Left forelimb (tissue), 1 donor: ENCODE data around the gene DHRS11.
A peak's percentile ranks its signal among the peaks of the same experiment; 100 is the strongest.

Source experiments
- DNase-seq: peaks from one replicate; pipeline ENCODE4 v3.0.0-alpha.2; 2018; ENCODE audit warnings: low spot score

DHRS11 gene

GRCh38 chr17:36614081-36614480 lies 22.4 kb downstream of the DHRS11 start:
- no peak for DNase-seq

GRCh38 chr17:36614933-36615332 lies 23.3 kb downstream of the DHRS11 start:
- no peak for DNase-seq

GRCh38 chr17:36616061-36617029 lies 24.7 kb downstream of the DHRS11 start:
- no peak for DNase-seq

GRCh38 chr17:36617773-36618172 lies 26.1 kb downstream of the DHRS11 start:
- no peak for DNase-seq

GRCh38 chr17:36623281-36623680 lies 31.6 kb downstream of the DHRS11 start:
- DNase-seq: no peak

- no peak for DNase-seq
These were observed 33.5 kb downstream of the DHRS11 start for GRCh38 chr17:36625188-36625587.

GRCh38 chr17:36627101-36627500 lies 35.4 kb downstream of the DHRS11 start:
- DNase-seq: no peak

- no peak for DNase-seq
These were observed 36.9 kb downstream of the DHRS11 start for GRCh38 chr17:36628576-36628975.

- peak; percentile 87 for DNase-seq
These were observed 37.7 kb downstream of the DHRS11 start for GRCh38 chr17:36629252-36629847.

- no peak for DNase-seq
These were observed 38.4 kb downstream of the DHRS11 start for GRCh38 chr17:36629970-36630502.

- no peak for DNase-seq
These were observed 39.3 kb downstream of the DHRS11 start for GRCh38 chr17:36631022-36631421.

GRCh38 chr17:36632916-36633771 lies 41.5 kb downstream of the DHRS11 start:
- no peak for DNase-seq

- no peak for DNase-seq
These were observed 48.7 kb downstream of the DHRS11 start for GRCh38 chr17:36640346-36640745.

- DNase-seq: no peak
These were observed 49.2 kb downstream of the DHRS11 start for GRCh38 chr17:36640836-36641235.

GRCh38 chr17:36641331-36641876 lies 49.7 kb downstream of the DHRS11 start:
- no peak for DNase-seq

GRCh38 chr17:36641877-36642845 lies 50.5 kb downstream of the DHRS11 start:
- DNase-seq: no peak

- no peak for DNase-seq
These were observed 51.5 kb downstream of the DHRS11 start for GRCh38 chr17:36643086-36643685.

GRCh38 chr17:36645422-36645821 lies 53.7 kb downstream of the DHRS11 start:
- DNase-seq: no peak

- no peak for DNase-seq
These were observed 56.0 kb downstream of the DHRS11 start for GRCh38 chr17:36647636-36648035.

- no peak for DNase-seq
These were observed 58.6 kb downstream of the DHRS11 start for GRCh38 chr17:36650096-36650775.
